Testis (tissue), 2 donors: ENCODE measurements around the gene WNK1.

Source experiments
- CTCF ChIP-seq, 3 experiments: fragments of 450-650 bp in 2 of 3; fragments of 200-600 bp in 1 of 3; sonication (generic) in 1 of 3; IDR thresholded peaks; one replicate each; pipeline ENCODE4 v1.5.1; 2016 to 2019; ENCODE audit warnings: antibody characterized with exemption in 3 of 3, mild to moderate bottlenecking in 2 of 3, moderate library complexity in 1 of 3
- POLR2A ChIP-seq: fragments of 450-650 bp; IDR thresholded peaks from one replicate; pipeline ENCODE4 v1.6.1; 2017; ENCODE audit warnings: antibody characterized with exemption, mild to moderate bottlenecking, moderate library complexity

GRCh38 chr12:777550-778047, 25.2 kb downstream of the WNK1 start:
- TF ChIP-seq CTCF (IDR thresholded peaks at IDR 0.05) (no peak), POLR2A (no peak)
